ENCODE data around the gene KLHL10. TPM values are rescaled to one million over a fixed set of nuclear protein-coding genes. Genes with fewer than 3 reads are reported as not detected.

KLHL10 gene
- total RNA-seq (2014; rRNA removed; shearing (Covaris generic)), result 0.10 and 1.1 TPM in 2 replicates

- Histone ChIP-seq H3K4me3 (ENCODE audit: insufficient read depth, low read depth, low read length) (no peak within 1 kb of the TSS), H3K36me3 (replicated peaks; ENCODE audit: control insufficient read depth, insufficient read depth, low read length) (no peaks in the 10 kb centered on the region), H3K27me3 (ENCODE audit: control insufficient read depth, insufficient read depth, low read length) (peaks cover 1% of the 10 kb centered on the region; the same call in 1 of the 2 replicates)
- DNase-seq, result no peak
Measured at GRCh38 chr17:41837761-41838538, at the start of gene KLHL10. KLHL10 (plus strand) TSS chr17:41837825; CDS start chr17:41837933, 108 bp downstream.

GRCh38 chr17:41792845-41793783, 44.5 kb upstream of the KLHL10 start:
- peak; percentile 61 for DNase-seq
- H3K4me3 ChIP-seq (ENCODE audit: insufficient read depth, low read depth, low read length), result peak overlapping the region; percentile 15; the same call in 1 of the 2 replicates
- H3K27me3 ChIP-seq (ENCODE audit: control insufficient read depth, insufficient read depth, low read length), result peaks cover 4% of the 10 kb centered on the region
- H3K36me3 ChIP-seq (replicated peaks; ENCODE audit: control insufficient read depth, insufficient read depth, low read length), result no peaks in the 10 kb centered on the region

- DNase-seq, result peak; percentile 82
- Histone ChIP-seq H3K36me3 (replicated peaks; ENCODE audit: control insufficient read depth, insufficient read depth, low read length) (no peaks in the 10 kb centered on the region), H3K4me3 (ENCODE audit: insufficient read depth, low read depth, low read length) (no peak overlapping the region; the same call in 1 of the 2 replicates), H3K27me3 (ENCODE audit: control insufficient read depth, insufficient read depth, low read length) (peaks cover 4% of the 10 kb centered on the region)
Measured at GRCh38 chr17:41793784-41794539, 43.7 kb upstream of the KLHL10 start.

- Histone ChIP-seq H3K4me3 (ENCODE audit: insufficient read depth, low read depth, low read length) (no peak overlapping the region), H3K36me3 (replicated peaks; ENCODE audit: control insufficient read depth, insufficient read depth, low read length) (no peaks in the 10 kb centered on the region), H3K27me3 (ENCODE audit: control insufficient read depth, insufficient read depth, low read length) (peaks cover 4% of the 10 kb centered on the region)
- peak; percentile 28 for DNase-seq
Measured at GRCh38 chr17:41794540-41794975, 43.1 kb upstream of the KLHL10 start.

GRCh38 chr17:41796121-41796895, 41.3 kb upstream of the KLHL10 start:
- no peak for DNase-seq
- H3K36me3 ChIP-seq (replicated peaks; ENCODE audit: control insufficient read depth, insufficient read depth, low read length), result no peaks in the 10 kb centered on the region
- H3K4me3 ChIP-seq (ENCODE audit: insufficient read depth, low read depth, low read length), result no peak overlapping the region
- H3K27me3 ChIP-seq (ENCODE audit: control insufficient read depth, insufficient read depth, low read length), result peaks cover 4% of the 10 kb centered on the region; the same call in 1 of the 2 replicates

GRCh38 chr17:41797377-41797776, 40.2 kb upstream of the KLHL10 start:
- H3K27me3 ChIP-seq (ENCODE audit: control insufficient read depth, insufficient read depth, low read length), result peaks cover 4% of the 10 kb centered on the region; the same call in 1 of the 2 replicates
- no peaks in the 10 kb centered on the region for H3K36me3 ChIP-seq (replicated peaks; ENCODE audit: control insufficient read depth, insufficient read depth, low read length)
- DNase-seq, result no peak
- no peak overlapping the region for H3K4me3 ChIP-seq (ENCODE audit: insufficient read depth, low read depth, low read length)

- Histone ChIP-seq H3K4me3 (ENCODE audit: insufficient read depth, low read depth, low read length) (no peak overlapping the region), H3K36me3 (replicated peaks; ENCODE audit: control insufficient read depth, insufficient read depth, low read length) (no peaks in the 10 kb centered on the region), H3K27me3 (ENCODE audit: control insufficient read depth, insufficient read depth, low read length) (no peaks in the 10 kb centered on the region)
- peak; percentile 49 for DNase-seq
Measured at GRCh38 chr17:41799366-41799765, 38.3 kb upstream of the KLHL10 start.

GRCh38 chr17:41800601-41801373, 36.8 kb upstream of the KLHL10 start:
- H3K27me3 ChIP-seq (ENCODE audit: control insufficient read depth, insufficient read depth, low read length), result no peaks in the 10 kb centered on the region
- 0 out of 2 replicates have a peak overlapping the region, but pooled peaks have one; percentile 2 for H3K4me3 ChIP-seq (ENCODE audit: insufficient read depth, low read depth, low read length)
- DNase-seq, result peak; percentile 94
- no peaks in the 10 kb centered on the region for H3K36me3 ChIP-seq (replicated peaks; ENCODE audit: control insufficient read depth, insufficient read depth, low read length)

- Histone ChIP-seq H3K4me3 (ENCODE audit: insufficient read depth, low read depth, low read length) (no peak overlapping the region), H3K27me3 (ENCODE audit: control insufficient read depth, insufficient read depth, low read length) (no peaks in the 10 kb centered on the region)
- DNase-seq, result peak; percentile 93
Measured at GRCh38 chr17:41801374-41802271, 36.0 kb upstream of the KLHL10 start.

GRCh38 chr17:41803049-41804020, 34.3 kb upstream of the KLHL10 start:
- Histone ChIP-seq H3K27me3 (ENCODE audit: control insufficient read depth, insufficient read depth, low read length) (no peaks in the 10 kb centered on the region), H3K4me3 (ENCODE audit: insufficient read depth, low read depth, low read length) (no peak overlapping the region), H3K36me3 (replicated peaks; ENCODE audit: control insufficient read depth, insufficient read depth, low read length) (peaks cover 2% of the 10 kb centered on the region)
- peak; percentile 28 for DNase-seq

More at GRCh38 chr17:41801374-41802271, 36.0 kb upstream of the KLHL10 start:
- no peaks in the 10 kb centered on the region for H3K36me3 ChIP-seq (replicated peaks; ENCODE audit: control insufficient read depth, insufficient read depth, low read length)

- Histone ChIP-seq H3K36me3 (replicated peaks; ENCODE audit: control insufficient read depth, insufficient read depth, low read length) (peaks cover 2% of the 10 kb centered on the region), H3K27me3 (ENCODE audit: control insufficient read depth, insufficient read depth, low read length) (peaks cover 10% of the 10 kb centered on the region), H3K4me3 (ENCODE audit: insufficient read depth, low read depth, low read length) (no peak overlapping the region)
- DNase-seq, result no peak
Measured at GRCh38 chr17:41806685-41807445, 30.8 kb upstream of the KLHL10 start.

Measured in H7 (cell line).